B cell (primary cell): Measurements from ENCODE around the gene FAT3. TPM values are rescaled to one million over a fixed set of nuclear protein-coding genes. Genes with fewer than 3 reads are reported as not detected.

Experiments
- ATAC-seq: fragments of 200-7000 bp; cut with Tn5 transposase; one replicate; pipeline ENCODE4 v1.10.0; 2021; ENCODE audit warnings: low read depth, mild to moderate bottlenecking, moderate number of reproducible peaks, moderate library complexity
- CTCF ChIA-PET: fragments of 350-600 bp; sonication (Branson Sonifier 250); formaldehyde crosslinking; loops from one replicate; lab custom pipeline; 2021; ENCODE audit warnings: antibody characterized with exemption, inconsistent platforms; lab: Charles Lee
- POLR2A ChIA-PET: fragments of 350-600 bp; sonication (Branson Sonifier 250); formaldehyde crosslinking; loops from one replicate; lab custom pipeline; 2021; ENCODE audit warnings: antibody characterized with exemption; lab: Charles Lee
- DNase-seq: peaks from one replicate; pipeline ENCODE4 v3.0.0; 2013
- H2AFZ ChIP-seq: 2 replicates; pipeline ENCODE4 v1.6.1; 2012; ENCODE audit warnings: mild to moderate bottlenecking, low read depth, low read length; ENCODE audit not compliant: insufficient read depth, poor library complexity, severe bottlenecking
- H3K27ac ChIP-seq, 2 donors: 1 replicate in 1 of 2; 2 replicates in 1 of 2; pipeline ENCODE4 v1.5.1; 2012 to 2013; ENCODE audit warnings: low read length in 2 of 2, mild to moderate bottlenecking in 2 of 2, moderate library complexity in 1 of 2
- H3K27me3 ChIP-seq, 4 experiments: fragments of 200-600 bp in 1 of 4; sonication (generic) in 1 of 4; replicated peaks in 1 of 4; 1 replicate in 2 of 4; 2 replicates in 2 of 4; pipeline versions ENCODE4 v1.6.1 to v1.7.0; 2013 to 2016; ENCODE audit warnings: low read length in 3 of 4, mild to moderate bottlenecking in 2 of 4, mixed read lengths in 1 of 4, moderate library complexity in 1 of 4; ENCODE audit not compliant: insufficient read depth in 4 of 4, control insufficient read depth in 3 of 4; ENCODE audit errors: control extremely low read depth in 1 of 4
- H3K36me3 ChIP-seq, 2 experiments: replicated peaks in 1 of 2; 1 replicate in 1 of 2; 2 replicates in 1 of 2; pipeline versions ENCODE4 v1.6.1 to v1.7.1; 2013; ENCODE audit warnings: low read length in 1 of 2; ENCODE audit not compliant: insufficient read depth in 2 of 2, control insufficient read depth in 1 of 2; ENCODE audit errors: control extremely low read depth in 1 of 2, extremely low read depth in 1 of 2
- H3K4me1 ChIP-seq, 2 donors: fragments of 200-600 bp in 1 of 2; sonication (generic) in 1 of 2; 1 replicate in 1 of 2; 2 replicates in 1 of 2; pipeline versions ENCODE4 v1.5.1 to v1.6.1; 2013 to 2017; ENCODE audit warnings: low read length in 2 of 2; ENCODE audit not compliant: control insufficient read depth in 2 of 2, insufficient read depth in 2 of 2
- H3K4me2 ChIP-seq: replicated peaks from 2 replicates; pipeline ENCODE3; 2012; ENCODE audit warnings: mild to moderate bottlenecking, low read depth, low read length; ENCODE audit not compliant: poor library complexity, severe bottlenecking
- H3K4me3 ChIP-seq, 5 experiments: fragments of 200-600 bp in 1 of 5; sonication (generic) in 1 of 5; 1 replicate in 3 of 5; 2 replicates in 2 of 5; pipeline versions ENCODE4 v1.5.1 to v1.7.0; 2011 to 2016; ENCODE audit warnings: low read length in 4 of 5, mild to moderate bottlenecking in 4 of 5, low read depth in 2 of 5, control low read depth in 1 of 5, moderate library complexity in 1 of 5; ENCODE audit not compliant: insufficient read depth in 1 of 5; ENCODE audit errors: control extremely low read depth in 1 of 5, extremely low read depth in 1 of 5
- H3K79me2 ChIP-seq: fragments of 200-600 bp; sonication (generic); one replicate; pipeline ENCODE4 v1.6.0; 2016; ENCODE audit warnings: low read length; ENCODE audit not compliant: control insufficient read depth, insufficient read depth
- H3K9ac ChIP-seq: fragments of 200-600 bp; sonication (generic); 2 replicates; pipeline ENCODE4 v1.6.1; 2017; ENCODE audit warnings: mild to moderate bottlenecking, low read length, moderate library complexity
- H3K9me3 ChIP-seq, 3 donors: one replicate each; pipeline versions ENCODE4 v1.6.1 to v1.7.1; 2013; ENCODE audit warnings: low read length in 2 of 3; ENCODE audit not compliant: control insufficient read depth in 2 of 3, insufficient read depth in 1 of 3; ENCODE audit errors: control extremely low read depth in 1 of 3
- H4K20me1 ChIP-seq: 2 replicates; pipeline ENCODE4 v1.6.0; 2012; ENCODE audit warnings: mild to moderate bottlenecking, low read length; ENCODE audit not compliant: insufficient read depth, control insufficient read depth, poor library complexity, severe bottlenecking
- H3K27ac Mint-ChIP-seq: one replicate; pipeline ENCODE4 v1.8.0; 2021; ENCODE audit warnings: mixed read lengths
- H3K27me3 Mint-ChIP-seq: one replicate; pipeline ENCODE4 v1.8.0; 2021; ENCODE audit warnings: mixed read lengths
- H3K4me1 Mint-ChIP-seq: one replicate; pipeline ENCODE4 v1.8.0; 2021; ENCODE audit warnings: mixed read lengths
- H3K4me3 Mint-ChIP-seq: one replicate; pipeline ENCODE4 v1.8.0; 2021; ENCODE audit warnings: mixed read lengths
- H3K9me3 Mint-ChIP-seq: one replicate; pipeline ENCODE4 v1.8.0; 2022; ENCODE audit warnings: mixed read lengths; ENCODE audit not compliant: insufficient read depth
- CTCF ChIP-seq: fragments of 200-600 bp; IDR thresholded peaks from one replicate; pipeline ENCODE4 v1.8.0; 2022; ENCODE audit warnings: antibody characterized with exemption, mild to moderate bottlenecking
- EZH2 ChIP-seq: IDR thresholded peaks from 2 replicates; pipeline ENCODE4 v1.6.1; 2012; ENCODE audit warnings: borderline replicate concordance, low read depth, mild to moderate bottlenecking, moderate library complexity, low read length; ENCODE audit not compliant: insufficient read depth, poor library complexity, severe bottlenecking
- WGBS: methylation state at CpG from one replicate; pipeline ENCODE4 v1.1.5; 2013; ENCODE audit warnings: missing lambda C conversion rate; ENCODE audit not compliant: insufficient coverage; 5-methylcytosine and 5-hydroxymethylcytosine counted together
- intact Hi-C: fragments of 100-400 bp; cut with micrococcal nuclease; formaldehyde crosslinking; loops from one replicate; pipeline ENCODE4 v1.10.0; 2022
- polyA plus RNA-seq: library from polyadenylated mRNA; depleted of rRNA; stranded (reverse); fragments of >200 nt; gene quantifications from 2 replicates; pipeline ENCODE4 v1.2.3, GENCODE V29; 2012
- total RNA-seq, 2 donors: library from RNA; stranded (reverse); fragments of 120-200 nt in 1 of 2; gene quantifications; 1 replicate in 1 of 2; 2 replicates in 1 of 2; pipeline versions ENCODE4 v1.2.3 to v1.2.4, GENCODE V29; 2013 to 2022

The FAT3 gene
- total and polyA plus RNA-seq, 2 donors (not counting 1 experiment from before 2014, with no cell fraction given) = not detected

GRCh38 chr11:92204731-92205130 lies 19.9 kb upstream of the FAT3 start:
- Histone ChIP-seq H3K4me2 (no peak overlapping the region), H3K4me1 (no peaks in the 10 kb centered on the region), H3K27me3 (no peaks in the 10 kb centered on the region), H3K36me3 (no peaks in the 10 kb centered on the region), H3K79me2 (no peaks in the 10 kb centered on the region), H3K9ac (no peak overlapping the region), H4K20me1 (no peaks in the 10 kb centered on the region), H3K9me3 (peaks cover 0 to 3% (median 0%) of the 10 kb centered on the region in 3 donors), H3K27ac (no peak overlapping the region), H2AFZ (no peak overlapping the region), H3K4me3 (no peak overlapping the region)
- ChIA-PET POLR2A (no interaction called here), CTCF (no interaction called here)
- intact Hi-C loops = no loop called here
- TF ChIP-seq EZH2 (no peak), CTCF (no peak)
- DNase-seq (no peak), ATAC-seq (no peak)
- no peaks in the 10 kb centered on the region for H3K27me3 Mint-ChIP-seq
- 65% methylated on average over 2 of the region's 2 CpGs for WGBS
- H3K9me3 Mint-ChIP-seq = peaks cover 6% of the 10 kb centered on the region
- no peak overlapping the region for H3K27ac Mint-ChIP-seq
- H3K4me3 Mint-ChIP-seq = no peak overlapping the region
- no peaks in the 10 kb centered on the region for H3K4me1 Mint-ChIP-seq

GRCh38 chr11:92206441-92206840 lies 18.2 kb upstream of the FAT3 start:
- no peak for DNase-seq
- ChIA-PET POLR2A (no interaction called here), CTCF (no interaction called here)
- H3K4me3 Mint-ChIP-seq = no peak overlapping the region
- Histone ChIP-seq H3K4me3 (no peak overlapping the region), H3K4me1 (no peaks in the 10 kb centered on the region), H3K9me3 (no peaks in the 10 kb centered on the region), H3K27ac (no peak overlapping the region), H3K36me3 (no peaks in the 10 kb centered on the region), H3K79me2 (no peaks in the 10 kb centered on the region), H3K9ac (no peak overlapping the region), H3K4me2 (no peak overlapping the region), H2AFZ (no peak overlapping the region), H4K20me1 (no peaks in the 10 kb centered on the region), H3K27me3 (no peaks in the 10 kb centered on the region)
- H3K27me3 Mint-ChIP-seq = no peaks in the 10 kb centered on the region
- TF ChIP-seq CTCF (no peak), EZH2 (no peak)
- ATAC-seq = no peak
- 84% methylated on average over 2 of the region's 2 CpGs for WGBS
- intact Hi-C loops = no loop called here
- H3K9me3 Mint-ChIP-seq = peaks cover 8% of the 10 kb centered on the region
- H3K4me1 Mint-ChIP-seq = no peaks in the 10 kb centered on the region
- H3K27ac Mint-ChIP-seq = no peak overlapping the region
